NCI-H82 (cell line): ENCODE results near the gene MPIG6B.

Experiments
- DNase-seq: peaks from one replicate; lab custom pipeline; 2025; lab: John Stamatoyannopoulos, UW

MPIG6B gene

GRCh38 chr6:31737991-31738979 is 15.1 kb downstream of the MPIG6B start:
- DNase-seq: peak; percentile 34

- DNase-seq: peak; percentile 100
These were observed 16.6 kb downstream of the MPIG6B start, which contains the start of gene MSH5 for GRCh38 chr6:31739639-31740396. Gene MSH5, plus strand, starts transcription at chr6:31740005. Its CDS starts 462 bp downstream, at chr6:31740467.

GRCh38 chr6:31740397-31741223 is 17.4 kb downstream of the MPIG6B start:
- no peak for DNase-seq

GRCh38 chr6:31741815-31742214 is 18.6 kb downstream of the MPIG6B start:
- DNase-seq: no peak

- DNase-seq: no peak
These were observed 19.7 kb downstream of the MPIG6B start for GRCh38 chr6:31742894-31743293.

GRCh38 chr6:31744422-31744821 is 21.2 kb downstream of the MPIG6B start:
- DNase-seq: peak; percentile 95

GRCh38 chr6:31749301-31750036 is 26.3 kb downstream of the MPIG6B start:
- DNase-seq: peak; percentile 45

GRCh38 chr6:31750411-31751022 is 27.3 kb downstream of the MPIG6B start:
- DNase-seq: no peak

- DNase-seq: no peak
These were observed 29.7 kb downstream of the MPIG6B start for GRCh38 chr6:31752739-31753319.

- no peak for DNase-seq
These were observed 35.1 kb downstream of the MPIG6B start for GRCh38 chr6:31758281-31758680.

DNA sequence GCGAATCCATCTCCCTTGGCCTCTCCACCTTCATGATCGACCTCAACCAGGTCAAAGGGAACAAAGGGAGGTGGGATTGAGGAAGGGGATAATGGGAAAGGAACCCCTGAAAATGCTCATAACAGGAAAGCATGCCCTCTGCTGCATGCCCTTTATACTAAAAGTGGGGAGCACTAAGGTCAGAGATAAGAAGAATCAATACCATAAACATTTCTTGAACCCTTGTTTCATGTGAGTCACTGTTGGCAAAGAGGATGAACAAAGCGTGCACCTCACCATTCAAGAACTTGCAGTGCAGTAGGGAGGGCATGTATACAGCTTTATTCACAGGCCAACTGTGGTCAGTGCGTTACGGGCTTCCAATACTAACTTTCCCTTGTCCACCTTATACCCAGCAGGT is 37.6 kb downstream of the MPIG6B start:
- no peak for DNase-seq

DNA sequence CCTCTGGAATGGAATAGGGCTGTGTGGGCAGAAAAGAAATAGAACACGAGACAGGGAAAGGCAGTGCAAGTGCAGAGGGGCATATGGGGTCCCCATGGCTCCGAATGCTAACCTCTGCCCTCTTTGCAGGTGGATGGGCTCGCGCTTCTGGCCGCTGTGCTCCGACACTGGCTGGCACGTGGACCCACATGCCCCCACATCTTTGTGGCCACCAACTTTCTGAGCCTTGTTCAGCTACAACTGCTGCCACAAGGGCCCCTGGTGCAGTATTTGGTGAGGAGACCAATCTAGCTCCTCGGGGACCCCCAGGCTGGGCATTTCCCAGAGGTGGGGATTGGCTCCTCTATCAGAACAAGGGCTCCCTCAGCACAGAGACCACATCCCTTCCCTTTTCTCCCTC is 38.2 kb downstream of the MPIG6B start:
- DNase-seq: no peak

DNA sequence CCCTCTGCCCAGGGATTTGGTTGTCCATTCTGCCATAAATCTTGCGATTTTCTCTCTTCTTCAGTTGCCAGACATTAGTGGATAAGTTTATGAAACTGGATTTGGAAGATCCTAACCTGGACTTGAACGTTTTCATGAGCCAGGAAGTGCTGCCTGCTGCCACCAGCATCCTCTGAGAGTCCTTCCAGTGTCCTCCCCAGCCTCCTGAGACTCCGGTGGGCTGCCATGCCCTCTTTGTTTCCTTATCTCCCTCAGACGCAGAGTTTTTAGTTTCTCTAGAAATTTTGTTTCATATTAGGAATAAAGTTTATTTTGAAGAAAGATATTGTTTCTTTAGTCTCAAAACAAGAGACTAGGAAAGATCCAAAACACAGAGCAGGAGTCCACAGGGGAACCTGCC is 39.2 kb downstream of the MPIG6B start, which contains the start of gene SAPCD1:
TSS of gene SAPCD1 (plus strand) at position 301 of the 400 bp plus-strand sequence. CDS start 399 bp downstream, outside the sequence.
- DNase-seq: no peak

DNA sequence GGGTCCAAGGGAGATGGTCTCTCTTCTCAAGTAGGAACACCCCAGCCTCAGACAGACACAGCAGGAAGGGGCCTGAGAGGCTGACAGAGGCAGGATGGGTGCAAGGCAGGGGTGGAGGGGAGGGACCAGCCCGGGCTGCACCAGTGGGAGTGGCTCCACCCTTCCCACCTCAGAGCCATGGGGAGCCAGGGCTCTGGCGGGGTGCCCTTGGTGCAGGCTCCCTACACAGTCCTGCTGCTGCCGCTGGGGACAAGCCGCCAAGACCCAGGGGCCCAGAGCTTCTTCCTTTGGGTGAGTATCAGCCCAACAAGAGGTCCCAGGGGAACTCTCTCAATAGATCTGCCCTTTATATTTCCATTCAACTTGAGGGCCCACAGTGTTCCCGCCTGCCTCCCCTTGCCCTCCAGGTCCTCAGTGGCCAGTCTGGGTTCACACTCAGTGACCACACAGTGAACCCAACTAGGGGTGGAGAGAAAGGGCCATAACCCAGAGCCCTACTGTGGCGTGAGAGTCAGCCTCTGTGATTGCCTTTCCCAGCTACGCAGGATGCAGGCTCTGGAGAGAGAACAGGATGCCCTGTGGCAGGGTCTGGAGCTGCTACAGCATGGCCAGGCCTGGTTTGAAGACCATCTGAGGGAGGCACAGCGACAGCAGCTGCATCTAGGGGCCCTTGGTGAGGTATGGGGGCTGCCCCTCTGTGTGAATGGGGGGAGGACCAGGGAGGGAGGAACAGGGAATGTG is 39.9 kb downstream of the MPIG6B start:
- no peak for DNase-seq

GRCh38 chr6:31763619-31763940 is 40.4 kb downstream of the MPIG6B start:
- DNase-seq: peak; percentile 70

DNA sequence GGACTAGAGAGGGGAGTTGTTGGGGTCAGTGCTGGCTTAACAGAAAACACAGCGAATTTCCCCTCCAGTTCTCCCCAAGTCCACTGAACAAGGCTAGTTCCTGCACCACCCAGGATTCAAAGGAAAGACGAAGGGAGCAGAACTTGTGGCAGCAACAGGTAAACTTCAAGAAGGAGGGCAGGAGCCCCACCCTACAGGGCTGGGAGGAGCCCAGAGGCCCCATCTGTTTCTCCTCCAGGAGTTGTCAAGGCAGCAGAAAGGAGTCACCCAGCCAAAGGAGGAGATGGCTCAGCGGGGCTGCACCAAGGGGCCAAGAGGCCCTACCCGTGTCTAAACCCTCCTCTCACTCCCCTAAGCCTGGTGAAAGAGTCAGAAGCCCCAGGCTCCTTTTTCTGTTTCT is 41.0 kb downstream of the MPIG6B start:
- peak; percentile 25 for DNase-seq

DNA sequence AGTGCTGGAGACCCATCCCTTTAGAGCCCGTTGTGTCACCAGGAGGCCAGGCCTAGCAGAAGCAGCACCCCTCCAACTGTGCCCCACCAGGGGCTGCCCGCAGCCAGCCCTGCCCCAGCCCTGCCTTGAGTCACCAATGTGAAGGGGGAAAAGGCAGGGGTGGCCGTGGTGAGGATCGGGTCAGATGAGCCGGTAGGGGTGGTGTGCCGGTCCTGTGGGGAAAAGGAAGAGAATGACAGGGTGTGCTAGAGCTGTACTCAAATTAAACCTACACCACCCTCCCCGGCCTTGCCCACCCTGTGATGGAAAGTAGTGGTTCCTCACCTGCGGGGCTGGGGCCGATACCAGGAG is 42.4 kb downstream of the MPIG6B start:
- DNase-seq: no peak

DNA sequence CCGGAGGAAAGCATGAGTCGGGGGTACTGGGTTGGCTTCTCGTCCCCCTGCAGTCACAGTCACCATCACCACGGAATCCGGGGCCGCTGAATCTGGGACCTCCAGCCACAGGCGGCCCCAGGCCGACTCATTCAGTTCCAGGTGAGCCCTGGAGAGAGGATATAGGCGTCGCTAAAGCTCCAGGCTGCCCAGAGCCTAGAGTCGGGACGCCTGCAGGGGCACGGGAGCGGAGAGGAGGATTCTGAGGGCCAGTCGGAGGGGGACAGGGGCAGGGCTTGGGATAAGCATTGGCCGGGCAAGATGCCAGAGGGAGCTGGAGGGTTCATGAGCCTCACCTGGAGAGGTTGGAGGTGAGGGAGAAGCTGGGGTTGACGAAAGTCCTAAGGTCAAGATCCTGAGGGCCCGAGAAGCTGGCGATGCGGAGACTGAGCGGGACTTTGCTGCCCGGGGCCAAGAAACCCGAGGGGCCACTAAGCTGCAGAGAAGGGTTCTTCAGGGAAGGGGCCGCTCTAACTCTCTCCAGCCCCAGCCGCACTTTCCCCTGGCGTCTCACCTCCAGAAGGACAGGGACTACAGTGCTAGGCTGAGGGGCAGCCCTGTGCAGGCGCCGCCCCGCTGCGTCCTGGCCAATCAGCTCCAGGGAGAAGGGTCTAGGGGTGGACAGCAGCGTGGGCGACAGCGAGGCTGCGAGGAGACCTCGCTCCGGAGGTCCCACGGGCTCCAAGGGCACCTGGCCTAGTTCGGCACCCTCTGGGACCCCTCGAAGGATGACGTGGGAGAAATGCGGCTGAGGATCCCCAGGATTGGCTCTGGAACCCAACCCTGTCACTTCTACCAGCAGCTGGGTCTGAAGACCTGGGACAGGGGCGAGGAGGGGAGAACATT is 43.0 kb downstream of the MPIG6B start:
- peak; percentile 77 for DNase-seq
